HEK293 (cell line): Measurements from ENCODE around the gene ZNF200.

ENCODE experiments used
- AEBP2 ChIP-seq: fragments of 450-650 bp; formaldehyde crosslinking; IDR thresholded peaks from 2 replicates; pipeline ENCODE4 v1.5.1; 2016; ENCODE audit warnings: missing biosample characterization, missing genetic modification characterization, borderline replicate concordance
- ELK4 ChIP-seq: IDR thresholded peaks from 2 replicates; pipeline ENCODE4 v1.6.1; 2011; ENCODE audit warnings: mild to moderate bottlenecking, low read depth, low read length, borderline replicate concordance
- HIC1 ChIP-seq: fragments of 450-650 bp; formaldehyde crosslinking; IDR thresholded peaks from 2 replicates; pipeline ENCODE4 v1.5.1; 2016; ENCODE audit warnings: missing biosample characterization, missing genetic modification characterization
- MEIS1 ChIP-seq: sonication (generic); formaldehyde crosslinking; IDR thresholded peaks from 2 replicates; pipeline ENCODE4 v1.8.1; 2022; ENCODE audit warnings: missing genetic modification reagents, mild to moderate bottlenecking, borderline replicate concordance
- PRDM4 ChIP-seq: fragments of 450-650 bp; formaldehyde crosslinking; IDR thresholded peaks from 2 replicates; pipeline ENCODE4 v1.5.1; 2017; ENCODE audit warnings: missing biosample characterization, missing genetic modification characterization
- SP2 ChIP-seq: fragments of 450-650 bp; formaldehyde crosslinking; IDR thresholded peaks from 2 replicates; pipeline ENCODE4 v1.5.1; 2016; ENCODE audit warnings: missing biosample characterization, missing genetic modification characterization
- ZFHX2 ChIP-seq: fragments of 450-650 bp; formaldehyde crosslinking; conservative IDR thresholded peaks from 2 replicates; pipeline ENCODE4 v1.5.1; 2016; ENCODE audit warnings: missing biosample characterization, missing genetic modification characterization
- ZNF132 ChIP-seq: fragments of 450-650 bp; formaldehyde crosslinking; IDR thresholded peaks from 2 replicates; pipeline ENCODE4 v1.5.1; 2017; ENCODE audit warnings: missing biosample characterization, missing genetic modification characterization, borderline replicate concordance
- ZNF175 ChIP-seq: fragments of 450-650 bp; formaldehyde crosslinking; IDR thresholded peaks from 2 replicates; pipeline ENCODE4 v1.5.1; 2016; ENCODE audit warnings: missing biosample characterization, missing genetic modification characterization
- ZNF184 ChIP-seq: fragments of 450-650 bp; IDR thresholded peaks from 2 replicates; pipeline ENCODE4 v1.5.1; 2018; ENCODE audit warnings: missing biosample characterization, mild to moderate bottlenecking, missing genetic modification characterization
- ZNF239 ChIP-seq: fragments of 450-650 bp; formaldehyde crosslinking; IDR thresholded peaks from 2 replicates; pipeline ENCODE4 v1.5.1; 2016; ENCODE audit warnings: missing biosample characterization, missing genetic modification characterization
- ZNF266 ChIP-seq: fragments of 450-650 bp; formaldehyde crosslinking; IDR thresholded peaks from 2 replicates; pipeline ENCODE4 v1.5.1; 2016; ENCODE audit warnings: missing biosample characterization, missing genetic modification characterization, low read depth
- ZNF274 ChIP-seq, 2 experiments: fragments of 200-500 bp in 1 of 2; fragments of 450-650 bp in 1 of 2; sonication (Bioruptor generic) in 1 of 2; formaldehyde crosslinking in 1 of 2; IDR thresholded peaks; 2 replicates each; pipeline versions ENCODE4 v1.5.1 to v1.6.1; 2014 to 2016; ENCODE audit warnings: borderline replicate concordance in 1 of 2, inconsistent platforms in 1 of 2, low read length in 1 of 2, missing biosample characterization in 1 of 2, missing genetic modification characterization in 1 of 2
- ZNF366 ChIP-seq: fragments of 450-650 bp; formaldehyde crosslinking; conservative IDR thresholded peaks from 2 replicates; pipeline ENCODE4 v1.5.1; 2016; ENCODE audit warnings: missing biosample characterization, missing genetic modification characterization
- ZNF473 ChIP-seq: fragments of 450-650 bp; formaldehyde crosslinking; IDR thresholded peaks from 2 replicates; pipeline ENCODE4 v1.5.1; 2017; ENCODE audit warnings: missing biosample characterization, missing genetic modification characterization
- ZNF555 ChIP-seq: fragments of 450-650 bp; formaldehyde crosslinking; conservative IDR thresholded peaks from 2 replicates; pipeline ENCODE4 v1.5.1; 2017; ENCODE audit warnings: missing biosample characterization, mild to moderate bottlenecking, missing genetic modification characterization, inconsistent platforms
- ZNF561 ChIP-seq: fragments of 450-650 bp; IDR thresholded peaks from 2 replicates; pipeline ENCODE4 v1.5.1; 2018; ENCODE audit warnings: missing biosample characterization, missing genetic modification characterization, borderline replicate concordance
- ZNF571 ChIP-seq: fragments of 450-650 bp; formaldehyde crosslinking; IDR thresholded peaks from 2 replicates; pipeline ENCODE4 v1.5.0; 2017; ENCODE audit warnings: missing biosample characterization, missing genetic modification characterization
- ZNF629 ChIP-seq: fragments of 450-650 bp; formaldehyde crosslinking; IDR thresholded peaks from 2 replicates; pipeline ENCODE4 v1.5.1; 2017; ENCODE audit warnings: missing biosample characterization, missing genetic modification characterization
- ZNF654 ChIP-seq: fragments of 450-650 bp; formaldehyde crosslinking; IDR thresholded peaks from 2 replicates; pipeline ENCODE4 v1.5.1; 2016; ENCODE audit warnings: low read depth, missing biosample characterization, missing genetic modification characterization
- ZNF670 ChIP-seq: fragments of 450-650 bp; formaldehyde crosslinking; IDR thresholded peaks from 2 replicates; pipeline ENCODE4 v1.5.1; 2016; ENCODE audit warnings: missing biosample characterization, missing genetic modification characterization, low read depth
- ZNF704 ChIP-seq: fragments of 450-650 bp; formaldehyde crosslinking; IDR thresholded peaks from 2 replicates; pipeline ENCODE4 v1.5.1; 2016; ENCODE audit warnings: missing biosample characterization, missing genetic modification characterization
- ZNF830 ChIP-seq: fragments of 450-650 bp; IDR thresholded peaks from 2 replicates; pipeline ENCODE4 v1.5.0; 2018; ENCODE audit warnings: missing biosample characterization, missing genetic modification characterization, low read depth, mild to moderate bottlenecking, moderate library complexity
- ZSCAN23 ChIP-seq: fragments of 450-650 bp; formaldehyde crosslinking; IDR thresholded peaks from 2 replicates; pipeline ENCODE4 v1.5.1; 2016; ENCODE audit warnings: missing biosample characterization, missing genetic modification characterization
- ZSCAN4 ChIP-seq: fragments of 450-650 bp; formaldehyde crosslinking; IDR thresholded peaks from 2 replicates; pipeline ENCODE4 v1.5.1; 2017; ENCODE audit warnings: missing biosample characterization, missing genetic modification characterization
- ZSCAN5A ChIP-seq: fragments of 450-650 bp; formaldehyde crosslinking; IDR thresholded peaks from 2 replicates; pipeline ENCODE4 v1.5.1; 2016; ENCODE audit warnings: missing biosample characterization, missing genetic modification characterization
- ZXDB ChIP-seq: fragments of 450-650 bp; formaldehyde crosslinking; IDR thresholded peaks from 2 replicates; pipeline ENCODE4 v1.5.1; 2016; ENCODE audit warnings: missing biosample characterization, missing genetic modification characterization

The ZNF200 gene

GRCh38 chr16:3264137-3265036, 29.4 kb upstream of the ZNF200 start (continued):
- TF ChIP-seq PRDM4 (tag by site-specific recombination) (0 out of 2 replicates have a peak, but pooled peaks have one; percentile 5), AEBP2 (tag by site-specific recombination) (no peak), ZSCAN4 (no peak), ZNF366 (no peak; the same call in 1 of the 2 replicates), ZNF629 (tag by site-specific recombination) (no peak), HIC1 (tag by site-specific recombination) (no peak), ZNF274 (IDR thresholded peaks at IDR 0.05; ENCODE audit: low read length) (no peak), ZNF274 (tag by site-specific recombination; IDR thresholded peaks at IDR 0.05; ENCODE audit: borderline replicate concordance) (no peak), ZXDB (tag by site-specific recombination) (peak; percentile 78; the same call in 1 of the 2 replicates), ZNF266 (tag by site-specific recombination) (no peak), ZNF473 (tag by site-specific recombination) (no peak), ZNF571 (tag by site-specific recombination) (no peak), ZNF830 (tag by site-specific recombination) (no peak), ZNF670 (tag by site-specific recombination) (no peak), ZNF555 (tag by site-specific recombination) (no peak), ZNF561 (tag by site-specific recombination) (peak; percentile 94), ZNF132 (tag by site-specific recombination) (no peak), ZNF654 (tag by site-specific recombination) (no peak), ZSCAN5A (tag by site-specific recombination) (peak; percentile 55; the same call in 1 of the 2 replicates), MEIS1 (CRISPR knock-in tag) (no peak), ZNF239 (tag by site-specific recombination) (no peak; the same call in 1 of the 2 replicates), ELK4 (no peak), ZSCAN23 (no peak), ZNF704 (no peak), ZNF175 (no peak), ZNF184 (tag by site-specific recombination) (no peak), ZFHX2 (tag by site-specific recombination) (no peak; the same call in 1 of the 2 replicates), SP2 (tag by site-specific recombination) (peak; percentile 95)
